GM23338 (cell line): ENCODE measurements around the gene PCSK5. TPM values are rescaled to one million over a fixed set of nuclear protein-coding genes. Genes with fewer than 3 reads are reported as not detected.

Source experiments
- ATAC-seq: fragments of 200-7000 bp; cut with Tn5 transposase; 3 replicates; pipeline ENCODE4 v1.9.1; 2020
- DNase-seq: peaks from one replicate; pipeline ENCODE4 v3.0.0-alpha.2; 2015; ENCODE audit warnings: low spot score
- H2AFZ ChIP-seq: fragments of 200-600 bp; sonication (generic); 2 replicates; pipeline ENCODE4 v1.8.0; 2016; ENCODE audit warnings: antibody characterized with exemption, mild to moderate bottlenecking, moderate library complexity
- H3F3A ChIP-seq: fragments of 200-600 bp; sonication (generic); replicated peaks from 2 replicates; pipeline ENCODE4 v1.8.0; 2017; ENCODE audit warnings: antibody characterized with exemption, mixed run types, low read depth
- H3K27ac ChIP-seq: fragments of 200-600 bp; sonication (generic); 2 replicates; pipeline ENCODE4 v1.6.1; 2016; ENCODE audit warnings: low read depth
- H3K27me3 ChIP-seq: fragments of 200-600 bp; sonication (generic); 2 replicates; pipeline ENCODE4 v1.8.0; 2016; ENCODE audit warnings: mild to moderate bottlenecking, mixed run types, moderate library complexity; ENCODE audit not compliant: insufficient read depth
- H3K36me3 ChIP-seq: fragments of 200-600 bp; sonication (generic); 2 replicates; pipeline ENCODE4 v1.8.0; 2016; ENCODE audit warnings: mild to moderate bottlenecking; ENCODE audit not compliant: insufficient read depth
- H3K4me1 ChIP-seq: fragments of 200-600 bp; sonication (generic); 2 replicates; pipeline ENCODE4 v1.8.0; 2016; ENCODE audit warnings: mild to moderate bottlenecking, moderate library complexity; ENCODE audit not compliant: insufficient read depth
- H3K4me2 ChIP-seq: fragments of 200-600 bp; sonication (generic); 2 replicates; pipeline ENCODE4 v1.7.1; 2017; ENCODE audit warnings: mixed run types
- H3K4me3 ChIP-seq: fragments of 200-600 bp; sonication (generic); 2 replicates; pipeline ENCODE4 v1.6.1; 2016; ENCODE audit warnings: mixed run types
- H3K79me2 ChIP-seq: fragments of 200-600 bp; sonication (generic); replicated peaks from 2 replicates; pipeline ENCODE4 v1.8.0; 2017; ENCODE audit warnings: mild to moderate bottlenecking; ENCODE audit not compliant: insufficient read depth
- H3K9me2 ChIP-seq: fragments of 200-600 bp; sonication (generic); 2 replicates; pipeline ENCODE4 v1.8.0; 2017; ENCODE audit not compliant: insufficient read depth
- H4K20me1 ChIP-seq: fragments of 200-600 bp; sonication (generic); replicated peaks from 2 replicates; pipeline ENCODE4 v1.8.0; 2017; ENCODE audit warnings: mild to moderate bottlenecking; ENCODE audit not compliant: insufficient read depth
- H3K27ac Mint-ChIP-seq: 2 replicates; pipeline ENCODE4 v1.8.0; 2020; ENCODE audit warnings: inconsistent platforms, mild to moderate bottlenecking, moderate library complexity, mixed read lengths
- H3K27me3 Mint-ChIP-seq: 3 replicates; pipeline ENCODE4 v1.8.0; 2022; ENCODE audit warnings: low read depth, mild to moderate bottlenecking, moderate library complexity, mixed read lengths, inconsistent platforms; ENCODE audit not compliant: insufficient read depth, poor library complexity
- H3K36me3 Mint-ChIP-seq: 3 replicates; pipeline ENCODE4 v1.8.0; 2021; ENCODE audit warnings: low read depth, mild to moderate bottlenecking, inconsistent platforms, moderate library complexity, mixed read lengths
- H3K4me1 Mint-ChIP-seq: 3 replicates; pipeline ENCODE4 v1.8.0; 2020; ENCODE audit warnings: mild to moderate bottlenecking, inconsistent platforms, mixed read lengths
- H3K4me3 Mint-ChIP-seq: 3 replicates; pipeline ENCODE4 v1.8.0; 2021; ENCODE audit warnings: moderate library complexity, mild to moderate bottlenecking, inconsistent platforms, mixed read lengths
- H3K9me3 Mint-ChIP-seq: 3 replicates; pipeline ENCODE4 v1.8.0; 2020; ENCODE audit warnings: moderate library complexity, mild to moderate bottlenecking, inconsistent platforms, mixed read lengths
- CREB1 ChIP-seq: fragments of 250-450 bp; sonication (Bioruptor Pico); IDR thresholded peaks from 2 replicates; pipeline ENCODE4 v1.5.0; 2020; ENCODE audit warnings: low read depth, mild to moderate bottlenecking, moderate library complexity
- EZH2 ChIP-seq: fragments of 200-600 bp; sonication (generic); IDR thresholded peaks from one replicate; pipeline ENCODE4 v1.8.0; 2017; ENCODE audit warnings: antibody characterized with exemption, mild to moderate bottlenecking, low read depth; ENCODE audit not compliant: unreplicated experiment
- EZH2phosphoT487 ChIP-seq: fragments of 200-600 bp; sonication (generic); IDR thresholded peaks from one replicate; pipeline ENCODE4 v1.8.1; 2018; ENCODE audit warnings: antibody characterized with exemption; ENCODE audit not compliant: unreplicated experiment
- JUNB ChIP-seq: IDR thresholded peaks from one replicate; pipeline ENCODE4 v1.6.1; 2016; ENCODE audit warnings: antibody characterized with exemption; ENCODE audit not compliant: unreplicated experiment
- NANOG ChIP-seq: IDR thresholded peaks from 2 replicates; pipeline ENCODE4 v1.6.1; 2016; ENCODE audit warnings: antibody characterized with exemption, borderline replicate concordance
- POLR2AphosphoS5 ChIP-seq: IDR thresholded peaks from 2 replicates; pipeline ENCODE4 v1.6.1; 2016; ENCODE audit warnings: antibody characterized with exemption, low read depth
- STAT1 ChIP-seq: IDR thresholded peaks from one replicate; pipeline ENCODE4 v1.6.1; 2016; ENCODE audit warnings: antibody characterized with exemption; ENCODE audit not compliant: unreplicated experiment
- ZNF114 ChIP-seq: fragments of 250-450 bp; sonication (Bioruptor Pico); IDR thresholded peaks from 2 replicates; pipeline ENCODE4 v1.5.0; 2020; ENCODE audit warnings: mild to moderate bottlenecking, moderate library complexity
- ZNF331 ChIP-seq: fragments of 250-450 bp; sonication (Bioruptor Pico); IDR thresholded peaks from 2 replicates; pipeline ENCODE4 v1.5.0; 2020; ENCODE audit warnings: low read depth, mild to moderate bottlenecking, moderate library complexity
- polyA plus RNA-seq: library from polyadenylated mRNA; unstranded; fragments of >200 nt; fragmentation: Nextera tagmentation; extraction: Ambion mirVana; gene quantifications from 2 replicates; pipeline ENCODE4 v1.2.1, GENCODE V29; 2016
- total RNA-seq: library from RNA; depleted of rRNA; stranded (reverse); fragments of >200 nt; shearing (Covaris generic); gene quantifications from 2 replicates; pipeline ENCODE4 v1.2.3, GENCODE V29; 2014
- TF ChIP-seq, protein P1 (sequence below): fragments of 250-450 bp; sonication (Bioruptor Pico); IDR thresholded peaks from 2 replicates; pipeline ENCODE4 v1.5.0; 2020; ENCODE audit warnings: mild to moderate bottlenecking, moderate library complexity
- TF ChIP-seq, protein P2 (sequence below): IDR thresholded peaks from 2 replicates; pipeline ENCODE4 v1.6.1; 2016; ENCODE audit warnings: antibody characterized with exemption
- TF ChIP-seq, protein P3 (sequence below): IDR thresholded peaks from one replicate; pipeline ENCODE4 v1.6.1; 2018; ENCODE audit warnings: antibody characterized with exemption; ENCODE audit not compliant: unreplicated experiment
- TF ChIP-seq, protein P4 (sequence below), 2 experiments: fragments of 200-600 bp in 1 of 2; sonication (generic) in 1 of 2; conservative IDR thresholded peaks; 2 replicates each; pipeline versions ENCODE4 v1.5.1 to v1.6.1; 2016 to 2017; ENCODE audit warnings: antibody characterized with exemption in 2 of 2, low read depth in 2 of 2, mild to moderate bottlenecking in 2 of 2, moderate library complexity in 1 of 2

Gene PCSK5
- total and polyA plus RNA-seq, 2 experiments from 2014 or later, result 12.3 to 34.8 TPM

DNA sequence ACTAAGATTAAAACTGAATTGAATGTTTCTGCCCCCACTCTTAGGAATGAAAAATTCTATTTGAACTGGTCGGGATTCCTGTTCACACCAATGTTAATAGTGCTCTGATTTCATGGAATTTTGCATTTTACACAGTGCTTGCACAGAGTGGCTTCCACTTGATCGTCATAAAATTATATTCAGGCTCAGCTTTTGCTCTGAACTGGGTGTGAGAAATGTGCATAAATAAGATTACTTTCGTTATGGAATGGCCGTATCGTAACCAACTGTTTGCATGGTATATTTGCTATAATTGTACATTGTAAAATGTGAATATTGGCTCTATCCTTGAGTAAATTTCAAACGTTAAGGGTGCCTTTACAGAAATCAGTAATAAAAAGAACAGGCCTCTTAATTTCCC is 262.9 kb downstream of the PCSK5 start:
- Histone ChIP-seq H3K27me3 (no peaks in the 10 kb centered on the region), H3K4me2 (no peak overlapping the region), H3K79me2 (no peaks in the 10 kb centered on the region), H3K36me3 (no peaks in the 10 kb centered on the region), H3K4me1 (peaks cover under 1% of the 10 kb centered on the region; the same call in 1 of the 2 replicates), H3K9me2 (no peaks in the 10 kb centered on the region), H3K27ac (peak overlapping the region; percentile 57; the same call in 1 of the 2 replicates), H4K20me1 (no peaks in the 10 kb centered on the region; the same call in 1 of the 2 replicates), H3K4me3 (no peak overlapping the region), H3F3A (no peaks in the 10 kb centered on the region), H2AFZ (no peak overlapping the region)
- H3K4me3 Mint-ChIP-seq, result no peak overlapping the region
- H3K36me3 Mint-ChIP-seq, result no peaks in the 10 kb centered on the region
- H3K27me3 Mint-ChIP-seq, result peaks cover 1% of the 10 kb centered on the region
- TF ChIP-seq POLR2AphosphoS5 (no peak), EZH2phosphoT487 (no peak), ZNF331 (CRISPR knock-in tag) (no peak), CREB1 (no peak), STAT1 (no peak), NANOG (no peak), ZNF114 (CRISPR knock-in tag) (no peak), JUNB (no peak), EZH2 (no peak)
- TF ChIP-seq, protein P1, sequence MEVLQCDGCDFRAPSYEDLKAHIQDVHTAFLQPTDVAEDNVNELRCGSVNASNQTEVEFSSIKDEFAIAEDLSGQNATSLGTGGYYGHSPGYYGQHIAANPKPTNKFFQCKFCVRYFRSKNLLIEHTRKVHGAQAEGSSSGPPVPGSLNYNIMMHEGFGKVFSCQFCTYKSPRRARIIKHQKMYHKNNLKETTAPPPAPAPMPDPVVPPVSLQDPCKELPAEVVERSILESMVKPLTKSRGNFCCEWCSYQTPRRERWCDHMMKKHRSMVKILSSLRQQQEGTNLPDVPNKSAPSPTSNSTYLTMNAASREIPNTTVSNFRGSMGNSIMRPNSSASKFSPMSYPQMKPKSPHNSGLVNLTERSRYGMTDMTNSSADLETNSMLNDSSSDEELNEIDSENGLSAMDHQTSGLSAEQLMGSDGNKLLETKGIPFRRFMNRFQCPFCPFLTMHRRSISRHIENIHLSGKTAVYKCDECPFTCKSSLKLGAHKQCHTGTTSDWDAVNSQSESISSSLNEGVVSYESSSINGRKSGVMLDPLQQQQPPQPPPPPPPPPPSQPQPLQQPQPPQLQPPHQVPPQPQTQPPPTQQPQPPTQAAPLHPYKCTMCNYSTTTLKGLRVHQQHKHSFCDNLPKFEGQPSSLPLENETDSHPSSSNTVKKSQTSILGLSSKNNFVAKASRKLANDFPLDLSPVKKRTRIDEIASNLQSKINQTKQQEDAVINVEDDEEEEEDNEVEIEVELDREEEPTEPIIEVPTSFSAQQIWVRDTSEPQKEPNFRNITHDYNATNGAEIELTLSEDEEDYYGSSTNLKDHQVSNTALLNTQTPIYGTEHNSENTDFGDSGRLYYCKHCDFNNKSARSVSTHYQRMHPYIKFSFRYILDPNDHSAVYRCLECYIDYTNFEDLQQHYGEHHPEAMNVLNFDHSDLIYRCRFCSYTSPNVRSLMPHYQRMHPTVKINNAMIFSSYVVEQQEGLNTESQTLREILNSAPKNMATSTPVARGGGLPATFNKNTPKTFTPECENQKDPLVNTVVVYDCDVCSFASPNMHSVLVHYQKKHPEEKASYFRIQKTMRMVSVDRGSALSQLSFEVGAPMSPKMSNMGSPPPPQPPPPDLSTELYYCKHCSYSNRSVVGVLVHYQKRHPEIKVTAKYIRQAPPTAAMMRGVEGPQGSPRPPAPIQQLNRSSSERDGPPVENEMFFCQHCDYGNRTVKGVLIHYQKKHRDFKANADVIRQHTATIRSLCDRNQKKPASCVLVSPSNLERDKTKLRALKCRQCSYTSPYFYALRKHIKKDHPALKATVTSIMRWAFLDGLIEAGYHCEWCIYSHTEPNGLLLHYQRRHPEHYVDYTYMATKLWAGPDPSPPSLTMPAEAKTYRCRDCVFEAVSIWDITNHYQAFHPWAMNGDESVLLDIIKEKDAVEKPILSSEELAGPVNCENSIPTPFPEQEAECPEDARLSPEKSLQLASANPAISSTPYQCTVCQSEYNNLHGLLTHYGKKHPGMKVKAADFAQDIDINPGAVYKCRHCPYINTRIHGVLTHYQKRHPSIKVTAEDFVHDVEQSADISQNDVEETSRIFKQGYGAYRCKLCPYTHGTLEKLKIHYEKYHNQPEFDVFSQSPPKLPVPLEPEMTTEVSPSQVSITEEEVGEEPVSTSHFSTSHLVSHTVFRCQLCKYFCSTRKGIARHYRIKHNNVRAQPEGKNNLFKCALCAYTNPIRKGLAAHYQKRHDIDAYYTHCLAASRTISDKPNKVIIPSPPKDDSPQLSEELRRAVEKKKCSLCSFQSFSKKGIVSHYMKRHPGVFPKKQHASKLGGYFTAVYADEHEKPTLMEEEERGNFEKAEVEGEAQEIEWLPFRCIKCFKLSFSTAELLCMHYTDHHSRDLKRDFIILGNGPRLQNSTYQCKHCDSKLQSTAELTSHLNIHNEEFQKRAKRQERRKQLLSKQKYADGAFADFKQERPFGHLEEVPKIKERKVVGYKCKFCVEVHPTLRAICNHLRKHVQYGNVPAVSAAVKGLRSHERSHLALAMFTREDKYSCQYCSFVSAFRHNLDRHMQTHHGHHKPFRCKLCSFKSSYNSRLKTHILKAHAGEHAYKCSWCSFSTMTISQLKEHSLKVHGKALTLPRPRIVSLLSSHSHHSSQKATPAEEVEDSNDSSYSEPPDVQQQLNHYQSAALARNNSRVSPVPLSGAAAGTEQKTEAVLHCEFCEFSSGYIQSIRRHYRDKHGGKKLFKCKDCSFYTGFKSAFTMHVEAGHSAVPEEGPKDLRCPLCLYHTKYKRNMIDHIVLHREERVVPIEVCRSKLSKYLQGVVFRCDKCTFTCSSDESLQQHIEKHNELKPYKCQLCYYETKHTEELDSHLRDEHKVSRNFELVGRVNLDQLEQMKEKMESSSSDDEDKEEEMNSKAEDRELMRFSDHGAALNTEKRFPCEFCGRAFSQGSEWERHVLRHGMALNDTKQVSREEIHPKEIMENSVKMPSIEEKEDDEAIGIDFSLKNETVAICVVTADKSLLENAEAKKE (CRISPR knock-in tag), result no peak
- TF ChIP-seq, protein P2, sequence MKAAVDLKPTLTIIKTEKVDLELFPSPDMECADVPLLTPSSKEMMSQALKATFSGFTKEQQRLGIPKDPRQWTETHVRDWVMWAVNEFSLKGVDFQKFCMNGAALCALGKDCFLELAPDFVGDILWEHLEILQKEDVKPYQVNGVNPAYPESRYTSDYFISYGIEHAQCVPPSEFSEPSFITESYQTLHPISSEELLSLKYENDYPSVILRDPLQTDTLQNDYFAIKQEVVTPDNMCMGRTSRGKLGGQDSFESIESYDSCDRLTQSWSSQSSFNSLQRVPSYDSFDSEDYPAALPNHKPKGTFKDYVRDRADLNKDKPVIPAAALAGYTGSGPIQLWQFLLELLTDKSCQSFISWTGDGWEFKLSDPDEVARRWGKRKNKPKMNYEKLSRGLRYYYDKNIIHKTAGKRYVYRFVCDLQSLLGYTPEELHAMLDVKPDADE, result no peak
- TF ChIP-seq, protein P3, sequence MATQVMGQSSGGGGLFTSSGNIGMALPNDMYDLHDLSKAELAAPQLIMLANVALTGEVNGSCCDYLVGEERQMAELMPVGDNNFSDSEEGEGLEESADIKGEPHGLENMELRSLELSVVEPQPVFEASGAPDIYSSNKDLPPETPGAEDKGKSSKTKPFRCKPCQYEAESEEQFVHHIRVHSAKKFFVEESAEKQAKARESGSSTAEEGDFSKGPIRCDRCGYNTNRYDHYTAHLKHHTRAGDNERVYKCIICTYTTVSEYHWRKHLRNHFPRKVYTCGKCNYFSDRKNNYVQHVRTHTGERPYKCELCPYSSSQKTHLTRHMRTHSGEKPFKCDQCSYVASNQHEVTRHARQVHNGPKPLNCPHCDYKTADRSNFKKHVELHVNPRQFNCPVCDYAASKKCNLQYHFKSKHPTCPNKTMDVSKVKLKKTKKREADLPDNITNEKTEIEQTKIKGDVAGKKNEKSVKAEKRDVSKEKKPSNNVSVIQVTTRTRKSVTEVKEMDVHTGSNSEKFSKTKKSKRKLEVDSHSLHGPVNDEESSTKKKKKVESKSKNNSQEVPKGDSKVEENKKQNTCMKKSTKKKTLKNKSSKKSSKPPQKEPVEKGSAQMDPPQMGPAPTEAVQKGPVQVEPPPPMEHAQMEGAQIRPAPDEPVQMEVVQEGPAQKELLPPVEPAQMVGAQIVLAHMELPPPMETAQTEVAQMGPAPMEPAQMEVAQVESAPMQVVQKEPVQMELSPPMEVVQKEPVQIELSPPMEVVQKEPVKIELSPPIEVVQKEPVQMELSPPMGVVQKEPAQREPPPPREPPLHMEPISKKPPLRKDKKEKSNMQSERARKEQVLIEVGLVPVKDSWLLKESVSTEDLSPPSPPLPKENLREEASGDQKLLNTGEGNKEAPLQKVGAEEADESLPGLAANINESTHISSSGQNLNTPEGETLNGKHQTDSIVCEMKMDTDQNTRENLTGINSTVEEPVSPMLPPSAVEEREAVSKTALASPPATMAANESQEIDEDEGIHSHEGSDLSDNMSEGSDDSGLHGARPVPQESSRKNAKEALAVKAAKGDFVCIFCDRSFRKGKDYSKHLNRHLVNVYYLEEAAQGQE, result no peak
- TF ChIP-seq, protein P4, sequence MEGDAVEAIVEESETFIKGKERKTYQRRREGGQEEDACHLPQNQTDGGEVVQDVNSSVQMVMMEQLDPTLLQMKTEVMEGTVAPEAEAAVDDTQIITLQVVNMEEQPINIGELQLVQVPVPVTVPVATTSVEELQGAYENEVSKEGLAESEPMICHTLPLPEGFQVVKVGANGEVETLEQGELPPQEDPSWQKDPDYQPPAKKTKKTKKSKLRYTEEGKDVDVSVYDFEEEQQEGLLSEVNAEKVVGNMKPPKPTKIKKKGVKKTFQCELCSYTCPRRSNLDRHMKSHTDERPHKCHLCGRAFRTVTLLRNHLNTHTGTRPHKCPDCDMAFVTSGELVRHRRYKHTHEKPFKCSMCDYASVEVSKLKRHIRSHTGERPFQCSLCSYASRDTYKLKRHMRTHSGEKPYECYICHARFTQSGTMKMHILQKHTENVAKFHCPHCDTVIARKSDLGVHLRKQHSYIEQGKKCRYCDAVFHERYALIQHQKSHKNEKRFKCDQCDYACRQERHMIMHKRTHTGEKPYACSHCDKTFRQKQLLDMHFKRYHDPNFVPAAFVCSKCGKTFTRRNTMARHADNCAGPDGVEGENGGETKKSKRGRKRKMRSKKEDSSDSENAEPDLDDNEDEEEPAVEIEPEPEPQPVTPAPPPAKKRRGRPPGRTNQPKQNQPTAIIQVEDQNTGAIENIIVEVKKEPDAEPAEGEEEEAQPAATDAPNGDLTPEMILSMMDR (conservative IDR thresholded peaks at IDR 0.05; ENCODE audit: low read depth in 2 of 2), result no peak
- no peak for ATAC-seq
- no peak overlapping the region; the same call in 1 of the 2 replicates for H3K27ac Mint-ChIP-seq
- peaks cover 6% of the 10 kb centered on the region; the same call in 2 of the 3 replicates for H3K4me1 Mint-ChIP-seq
- no peaks in the 10 kb centered on the region for H3K9me3 Mint-ChIP-seq
- DNase-seq, result no peak
